GM23248 (cell line): ENCODE results near the gene C5orf58.

Source experiments
- EZH2 ChIP-seq: fragments of 200-600 bp; sonication (generic); IDR thresholded peaks from 2 replicates; pipeline ENCODE4 v1.6.1; 2018; ENCODE audit warnings: antibody characterized with exemption, mild to moderate bottlenecking; ENCODE audit not compliant: insufficient read depth, poor library complexity, severe bottlenecking
- EZH2phosphoT487 ChIP-seq: fragments of 200-600 bp; sonication (generic); IDR thresholded peaks from 2 replicates; pipeline ENCODE4 v1.6.1; 2018; ENCODE audit warnings: antibody characterized with exemption, moderate library complexity, mild to moderate bottlenecking, low read depth; ENCODE audit not compliant: insufficient read depth

GRCh38 chr5:170228762-170229435, 3.9 kb upstream of the C5orf58 start:
- TF ChIP-seq EZH2: no peak
- no peak for TF ChIP-seq EZH2phosphoT487
